ENCODE measurements around the gene SYNRG.

DNA sequence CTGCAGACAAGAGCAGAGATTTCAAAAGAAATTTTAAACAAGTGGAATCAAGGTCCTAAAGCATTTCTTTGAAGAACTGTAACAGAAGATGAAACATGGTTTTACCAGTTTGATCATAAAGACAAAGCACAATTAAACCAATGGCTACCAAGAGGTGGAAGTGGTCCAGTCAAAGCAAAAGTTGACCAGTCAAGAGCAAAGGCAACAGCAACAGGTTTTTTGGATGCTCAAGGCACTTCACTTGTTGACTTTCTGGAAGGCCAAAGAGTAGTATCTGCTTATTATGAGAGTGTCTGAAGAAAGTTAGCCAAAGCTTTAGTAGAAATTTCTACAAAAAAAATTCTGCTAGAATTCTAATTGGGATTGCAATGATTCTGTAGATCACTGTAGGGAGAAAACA, 28.7 kb upstream of the SYNRG start:
- TF ChIP-seq CTCF (conservative IDR thresholded peaks at IDR 0.05 in 1 of 2, IDR thresholded peaks at IDR 0.05 in 1 of 2; ENCODE audit: low read depth in 1 of 2, low read length in 2 of 2), result no peak
- TF ChIP-seq EZH2 (IDR thresholded peaks at IDR 0.05; ENCODE audit: low read length, missing control alignments), result no peak

All from fibroblast of lung (primary cell).